Choroid plexus epithelial cell (primary cell): Measurements from ENCODE around the gene TMEM204.

Experiments
- DNase-seq: peaks from one replicate; pipeline ENCODE4 v3.0.0-alpha.2; 2010; ENCODE audit warnings: low read depth
- H3K4me3 ChIP-seq: 2 replicates; pipeline ENCODE4 v1.5.1; 2011; ENCODE audit warnings: low read depth, mild to moderate bottlenecking, control low read depth, low read length, moderate library complexity
- CTCF ChIP-seq: conservative IDR thresholded peaks from 2 replicates; pipeline ENCODE4 v1.5.1; 2011; ENCODE audit warnings: low read depth, mild to moderate bottlenecking, control low read depth, inconsistent platforms, low read length, moderate library complexity

Gene TMEM204

GRCh38 chr16:1489077-1489476 is 44.4 kb upstream of the TMEM204 start:
- no peak for DNase-seq
- no peak overlapping the region for H3K4me3 ChIP-seq
- no peak for TF ChIP-seq CTCF

GRCh38 chr16:1491327-1491726 is 42.1 kb upstream of the TMEM204 start:
- DNase-seq: no peak
- no peak for TF ChIP-seq CTCF
- H3K4me3 ChIP-seq: no peak overlapping the region

- TF ChIP-seq CTCF: no peak
- no peak for DNase-seq
- peak overlapping the region; percentile 74 for H3K4me3 ChIP-seq
Measured at GRCh38 chr16:1492082-1492922, 41.2 kb upstream of the TMEM204 start.

GRCh38 chr16:1492923-1493745 is 40.3 kb upstream of the TMEM204 start, which contains the start of gene TELO2:
Gene TELO2 (plus strand): TSS chr16:1493360. CDS start chr16:1494282, 922 bp downstream.
- H3K4me3 ChIP-seq: peak within 1 kb of the TSS; percentile 74
- DNase-seq: peak; percentile 80
- no peak for TF ChIP-seq CTCF

GRCh38 chr16:1493746-1494094 is 39.7 kb upstream of the TMEM204 start:
- peak overlapping the region; percentile 74 for H3K4me3 ChIP-seq
- no peak for DNase-seq
- TF ChIP-seq CTCF: no peak

- DNase-seq: peak; percentile 89
- TF ChIP-seq CTCF: peak; percentile 89
- H3K4me3 ChIP-seq: peak overlapping the region; percentile 74
Measured at GRCh38 chr16:1494129-1494640, 39.3 kb upstream of the TMEM204 start.
